Endothelial cell of umbilical vein (primary cell): ENCODE results near the gene COL23A1.

Source experiments
- CTCF ChIP-seq, 2 donors: IDR thresholded peaks; 1 replicate in 1 of 2; 2 replicates in 1 of 2; pipeline ENCODE4 v1.5.1; 2011; ENCODE audit warnings: low read length in 2 of 2, mild to moderate bottlenecking in 2 of 2, moderate library complexity in 2 of 2, control low read depth in 1 of 2, inconsistent platforms in 1 of 2, low read depth in 1 of 2; ENCODE audit not compliant: insufficient read depth in 1 of 2; ENCODE audit errors: extremely low read depth in 1 of 2
- EZH2 ChIP-seq: IDR thresholded peaks from 2 replicates; pipeline ENCODE4 v1.6.1; 2012; ENCODE audit warnings: borderline replicate concordance, low read depth, mild to moderate bottlenecking, moderate library complexity, low read length, inconsistent platforms; ENCODE audit not compliant: severe bottlenecking
- FOS ChIP-seq: IDR thresholded peaks from 2 replicates; pipeline ENCODE4 v1.6.1; 2011; ENCODE audit warnings: mild to moderate bottlenecking, low read length, moderate library complexity, borderline replicate concordance; ENCODE audit not compliant: insufficient read depth
- GATA2 ChIP-seq: IDR thresholded peaks from 2 replicates; pipeline ENCODE4 v1.7.0; 2011; ENCODE audit warnings: low read depth, mild to moderate bottlenecking, moderate library complexity, mixed read lengths, low read length; ENCODE audit not compliant: insufficient read length, insufficient read depth
- JUN ChIP-seq: IDR thresholded peaks from 2 replicates; pipeline ENCODE4 v1.6.1; 2011; ENCODE audit warnings: borderline replicate concordance, low read depth; ENCODE audit not compliant: insufficient read length, insufficient read depth
- MAX ChIP-seq: IDR thresholded peaks from 2 replicates; pipeline ENCODE4 v1.6.1; 2011; ENCODE audit not compliant: insufficient read depth, insufficient read length
- MYC ChIP-seq: IDR thresholded peaks from one replicate; pipeline ENCODE4 v1.6.1; 2011; ENCODE audit warnings: mild to moderate bottlenecking, low read depth, low read length
- POLR2A ChIP-seq: IDR thresholded peaks from 2 replicates; pipeline ENCODE4 v1.6.1; 2012; ENCODE audit warnings: low read depth, mild to moderate bottlenecking, control low read depth, low read length
- POLR2AphosphoS5 ChIP-seq: IDR thresholded peaks from 2 replicates; pipeline ENCODE4 v1.6.1; 2012; ENCODE audit warnings: low read depth, mild to moderate bottlenecking, control low read depth, low read length, moderate library complexity; ENCODE audit not compliant: insufficient read depth

- TF ChIP-seq CTCF (IDR thresholded peaks at IDR 0.05; ENCODE audit: extremely low read depth in 1 of 2, insufficient read depth in 1 of 2, low read depth in 1 of 2, low read length in 2 of 2) (no peak), POLR2A (no peak), GATA2 (no peak), MAX (no peak), EZH2 (no peak), POLR2AphosphoS5 (no peak), JUN (no peak), FOS (no peak), MYC (no peak)
Measured at GRCh38 chr5:178335302-178336030, 254.7 kb downstream of the COL23A1 start.
